DOHH2 (cell line): Measurements from ENCODE around the gene SNRPA1.

Experiments used
- H3F3A ChIP-seq: fragments of 200-600 bp; sonication (generic), shearing (Covaris generic); 2 replicates; pipeline ENCODE4 v1.6.0; 2016; ENCODE audit warnings: antibody characterized with exemption, mild to moderate bottlenecking; ENCODE audit not compliant: control insufficient read depth, insufficient read depth
- H3K27ac ChIP-seq: fragments of 200-600 bp; sonication (generic); 2 replicates; pipeline ENCODE4 v1.5.1; 2014; ENCODE audit warnings: low read depth, mild to moderate bottlenecking, low read length, moderate library complexity
- H3K27me3 ChIP-seq: fragments of 200-600 bp; sonication (generic); 2 replicates; pipeline ENCODE4 v1.6.1; 2014; ENCODE audit warnings: mild to moderate bottlenecking, low read length, mixed read lengths; ENCODE audit not compliant: control insufficient read depth
- H3K36me3 ChIP-seq: fragments of 200-600 bp; sonication (generic); 2 replicates; pipeline ENCODE4 v1.6.1; 2014; ENCODE audit warnings: mild to moderate bottlenecking, low read length, moderate library complexity, mixed read lengths; ENCODE audit not compliant: control insufficient read depth
- H3K4me1 ChIP-seq: fragments of 200-600 bp; sonication (generic); 2 replicates; pipeline ENCODE4 v1.6.1; 2014; ENCODE audit warnings: mild to moderate bottlenecking, low read length, mixed read lengths; ENCODE audit not compliant: control insufficient read depth
- H3K4me2 ChIP-seq: fragments of 200-600 bp; sonication (generic); 2 replicates; pipeline ENCODE4 v1.6.0; 2014; ENCODE audit warnings: mild to moderate bottlenecking, low read length, moderate library complexity
- H3K4me3 ChIP-seq: fragments of 200-600 bp; sonication (generic); 2 replicates; pipeline ENCODE4 v1.5.1; 2014; ENCODE audit warnings: mild to moderate bottlenecking, low read length, mixed read lengths
- H3K79me2 ChIP-seq: fragments of 200-600 bp; sonication (generic); 2 replicates; pipeline ENCODE4 v1.6.1; 2014; ENCODE audit warnings: mild to moderate bottlenecking, low read length, mixed read lengths; ENCODE audit not compliant: control insufficient read depth
- H3K9me2 ChIP-seq: fragments of 200-600 bp; sonication (generic); replicated peaks from 2 replicates; pipeline ENCODE4 v1.6.1; 2014; ENCODE audit warnings: mild to moderate bottlenecking, low read length, mixed read lengths; ENCODE audit not compliant: control insufficient read depth
- H3K9me3 ChIP-seq: fragments of 200-600 bp; sonication (generic); 2 replicates; pipeline ENCODE4 v1.6.1; 2014; ENCODE audit warnings: antibody characterized with exemption, low read length, mixed read lengths; ENCODE audit not compliant: control insufficient read depth, insufficient read depth
- H4K20me1 ChIP-seq: fragments of 200-600 bp; sonication (generic); 2 replicates; pipeline ENCODE4 v1.6.0; 2014; ENCODE audit warnings: low read depth, mild to moderate bottlenecking, antibody characterized with exemption, low read length, moderate library complexity; ENCODE audit not compliant: control insufficient read depth, insufficient read depth
- CTCF ChIP-seq: fragments of 200-600 bp; sonication (generic); IDR thresholded peaks from one replicate; pipeline ENCODE4 v1.5.1; 2014; ENCODE audit warnings: antibody characterized with exemption, mild to moderate bottlenecking, low read depth, low read length; ENCODE audit not compliant: poor library complexity, severe bottlenecking
- EZH2phosphoT487 ChIP-seq: fragments of 200-600 bp; sonication (generic); IDR thresholded peaks from 2 replicates; pipeline ENCODE4 v1.6.1; 2017; ENCODE audit warnings: borderline replicate concordance, mild to moderate bottlenecking, antibody characterized with exemption, low read length, moderate library complexity, mixed read lengths

SNRPA1 gene

GRCh38 chr15:101266787-101267186, 28.3 kb downstream of the SNRPA1 start:
- Histone ChIP-seq H3K4me3 (no peak overlapping the region), H3K4me2 (no peak overlapping the region), H3K27ac (no peak overlapping the region), H3K36me3 (peaks cover 14% of the 10 kb centered on the region), H3F3A (no peaks in the 10 kb centered on the region), H3K4me1 (no peaks in the 10 kb centered on the region), H3K79me2 (no peaks in the 10 kb centered on the region), H3K9me3 (no peaks in the 10 kb centered on the region), H3K9me2 (no peaks in the 10 kb centered on the region), H4K20me1 (no peaks in the 10 kb centered on the region), H3K27me3 (peaks cover 17% of the 10 kb centered on the region)
- TF ChIP-seq CTCF (no peak), EZH2phosphoT487 (no peak)

GRCh38 chr15:101266034-101266433, 29.0 kb downstream of the SNRPA1 start:
- peaks cover 6% of the 10 kb centered on the region for H3K36me3 ChIP-seq
- no peaks in the 10 kb centered on the region for H3K9me3 ChIP-seq
- H3K4me1 ChIP-seq = no peaks in the 10 kb centered on the region
- H3K27me3 ChIP-seq = peaks cover 19% of the 10 kb centered on the region
- H3K4me2 ChIP-seq = no peak overlapping the region
- no peaks in the 10 kb centered on the region for H3F3A ChIP-seq
- H4K20me1 ChIP-seq = no peaks in the 10 kb centered on the region
- no peaks in the 10 kb centered on the region for H3K79me2 ChIP-seq
- H3K4me3 ChIP-seq = no peak overlapping the region
- no peak for TF ChIP-seq EZH2phosphoT487
- no peak for TF ChIP-seq CTCF
- no peaks in the 10 kb centered on the region for H3K9me2 ChIP-seq
- no peak overlapping the region for H3K27ac ChIP-seq

GRCh38 chr15:101264911-101265641, 30.0 kb downstream of the SNRPA1 start:
- Histone ChIP-seq H3K36me3 (no peaks in the 10 kb centered on the region), H4K20me1 (no peaks in the 10 kb centered on the region), H3K27ac (no peak overlapping the region), H3K27me3 (peaks cover 19% of the 10 kb centered on the region), H3K9me3 (no peaks in the 10 kb centered on the region), H3K4me3 (no peak overlapping the region), H3K79me2 (no peaks in the 10 kb centered on the region), H3K4me1 (no peaks in the 10 kb centered on the region), H3F3A (no peaks in the 10 kb centered on the region), H3K4me2 (no peak overlapping the region), H3K9me2 (no peaks in the 10 kb centered on the region)
- TF ChIP-seq EZH2phosphoT487 = no peak
- no peak for TF ChIP-seq CTCF
